ENCODE results near the gene KNCN.

GRCh38 chr1:46568461-46568891 lies 17.0 kb upstream of the KNCN start:
- TF ChIP-seq POLR2A (IDR thresholded peaks at IDR 0.05; ENCODE audit: low read depth, low read length) (no peak), POLR2AphosphoS5 (IDR thresholded peaks at IDR 0.05; ENCODE audit: low read depth, low read length) (no peak)

Data from GM12892 (cell line).